ENCODE measurements around the gene SEH1L.

The SEH1L gene

DNA sequence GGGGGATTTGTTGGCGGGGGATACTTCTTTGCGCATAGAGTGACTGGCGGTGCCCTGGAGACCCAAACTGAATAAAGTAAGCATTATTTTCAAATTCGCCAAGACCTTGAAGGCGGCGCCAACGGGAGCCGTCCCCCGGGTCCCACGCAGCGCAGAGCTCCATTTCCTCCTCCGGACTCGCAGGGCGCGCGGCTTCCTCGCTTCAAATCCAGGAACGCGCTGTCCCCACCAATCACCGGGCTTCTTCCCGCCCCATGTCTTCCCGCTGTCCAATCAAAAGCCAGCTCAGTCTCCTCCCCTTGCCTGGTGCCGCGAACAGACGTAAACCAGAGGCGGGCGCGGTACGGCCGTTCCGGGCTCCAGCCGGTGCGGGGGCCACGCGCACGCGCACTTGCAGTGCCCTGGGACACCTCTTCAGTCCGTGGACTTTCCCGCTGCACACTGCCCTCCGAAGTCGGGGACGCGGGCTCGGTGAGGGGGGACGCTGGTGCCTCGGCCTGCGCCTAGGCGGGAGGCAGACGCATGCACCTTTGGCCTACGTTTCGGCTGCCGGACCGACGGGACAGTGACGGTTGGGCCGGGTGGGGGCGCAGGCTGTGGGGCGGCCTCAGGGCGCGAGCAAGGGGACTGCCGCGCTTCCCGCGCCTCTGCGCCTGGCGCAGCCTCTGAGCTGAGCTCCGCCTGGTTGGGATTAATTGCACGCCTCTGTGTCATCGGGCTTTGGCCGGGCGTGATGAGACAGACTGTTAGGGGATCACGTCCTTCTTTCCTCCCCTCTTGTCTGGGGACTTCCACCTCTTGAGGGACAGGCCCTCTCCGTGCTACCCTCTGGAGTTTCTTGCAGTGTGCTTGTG, 43.4 kb downstream of the SEH1L start, which contains the start of gene CEP192:
TSS of gene CEP192 (plus strand) at position 396 of the 854 bp plus-strand sequence. CDS start 8,063 bp downstream, outside the sequence.
- no peaks in the 10 kb centered on the region for H3K27me3 ChIP-seq (ENCODE audit: insufficient read depth, poor library complexity, severe bottlenecking)
- peak within 1 kb of the TSS; percentile 85 for H3K4me3 ChIP-seq (ENCODE audit: severe bottlenecking)
- TF ChIP-seq, protein P1, sequence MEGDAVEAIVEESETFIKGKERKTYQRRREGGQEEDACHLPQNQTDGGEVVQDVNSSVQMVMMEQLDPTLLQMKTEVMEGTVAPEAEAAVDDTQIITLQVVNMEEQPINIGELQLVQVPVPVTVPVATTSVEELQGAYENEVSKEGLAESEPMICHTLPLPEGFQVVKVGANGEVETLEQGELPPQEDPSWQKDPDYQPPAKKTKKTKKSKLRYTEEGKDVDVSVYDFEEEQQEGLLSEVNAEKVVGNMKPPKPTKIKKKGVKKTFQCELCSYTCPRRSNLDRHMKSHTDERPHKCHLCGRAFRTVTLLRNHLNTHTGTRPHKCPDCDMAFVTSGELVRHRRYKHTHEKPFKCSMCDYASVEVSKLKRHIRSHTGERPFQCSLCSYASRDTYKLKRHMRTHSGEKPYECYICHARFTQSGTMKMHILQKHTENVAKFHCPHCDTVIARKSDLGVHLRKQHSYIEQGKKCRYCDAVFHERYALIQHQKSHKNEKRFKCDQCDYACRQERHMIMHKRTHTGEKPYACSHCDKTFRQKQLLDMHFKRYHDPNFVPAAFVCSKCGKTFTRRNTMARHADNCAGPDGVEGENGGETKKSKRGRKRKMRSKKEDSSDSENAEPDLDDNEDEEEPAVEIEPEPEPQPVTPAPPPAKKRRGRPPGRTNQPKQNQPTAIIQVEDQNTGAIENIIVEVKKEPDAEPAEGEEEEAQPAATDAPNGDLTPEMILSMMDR (IDR thresholded peaks at IDR 0.05; ENCODE audit: poor library complexity, severe bottlenecking): peak; percentile 14
- ATAC-seq (ENCODE audit: low read depth): peak; percentile 92
- peak within 1 kb of the TSS; percentile 79 for H3K27ac ChIP-seq (ENCODE audit: poor library complexity, severe bottlenecking)
- no peaks in the 10 kb centered on the region for H3K4me1 ChIP-seq (ENCODE audit: insufficient read depth, poor library complexity, severe bottlenecking)
- no peaks in the 10 kb centered on the region for H3K9me3 ChIP-seq (ENCODE audit: severe bottlenecking)
- 0 out of 2 replicates have a peak, but pooled peaks cover 1% of the 10 kb centered on the region for H3K36me3 ChIP-seq (ENCODE audit: low read depth)
- DNase-seq (ENCODE audit: low spot score): peak; percentile 96

DNA sequence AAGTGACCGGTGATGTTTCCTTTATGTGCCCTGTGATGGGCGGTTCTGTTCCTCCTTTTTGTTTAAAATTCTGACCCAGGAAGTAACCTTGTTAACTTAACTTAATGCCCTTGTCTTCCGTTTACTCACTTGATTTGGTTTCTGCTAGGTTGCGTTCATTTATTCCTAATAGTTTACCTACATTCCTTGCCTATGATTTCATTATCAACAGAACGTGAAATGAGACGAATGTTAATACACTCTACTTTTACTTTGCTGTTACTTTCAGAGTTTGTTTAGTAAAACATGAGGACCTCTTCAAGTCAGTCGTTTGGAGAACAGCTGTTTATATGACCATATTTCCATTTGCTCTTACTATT, 44.0 kb downstream of the SEH1L start:
- TF ChIP-seq, protein P1 (IDR thresholded peaks at IDR 0.05; ENCODE audit: poor library complexity, severe bottlenecking): no peak
- H3K9me3 ChIP-seq (ENCODE audit: severe bottlenecking): no peaks in the 10 kb centered on the region
- H3K36me3 ChIP-seq (ENCODE audit: low read depth): no peaks in the 10 kb centered on the region
- ATAC-seq (ENCODE audit: low read depth) (no peak; the same call in 2 of the 3 replicates), DNase-seq (ENCODE audit: low spot score) (no peak)
- no peaks in the 10 kb centered on the region for H3K4me1 ChIP-seq (ENCODE audit: insufficient read depth, poor library complexity, severe bottlenecking)
- peak overlapping the region; percentile 85 for H3K4me3 ChIP-seq (ENCODE audit: severe bottlenecking)
- H3K27ac ChIP-seq (ENCODE audit: poor library complexity, severe bottlenecking): peak overlapping the region; percentile 79
- no peaks in the 10 kb centered on the region for H3K27me3 ChIP-seq (ENCODE audit: insufficient read depth, poor library complexity, severe bottlenecking)

DNA sequence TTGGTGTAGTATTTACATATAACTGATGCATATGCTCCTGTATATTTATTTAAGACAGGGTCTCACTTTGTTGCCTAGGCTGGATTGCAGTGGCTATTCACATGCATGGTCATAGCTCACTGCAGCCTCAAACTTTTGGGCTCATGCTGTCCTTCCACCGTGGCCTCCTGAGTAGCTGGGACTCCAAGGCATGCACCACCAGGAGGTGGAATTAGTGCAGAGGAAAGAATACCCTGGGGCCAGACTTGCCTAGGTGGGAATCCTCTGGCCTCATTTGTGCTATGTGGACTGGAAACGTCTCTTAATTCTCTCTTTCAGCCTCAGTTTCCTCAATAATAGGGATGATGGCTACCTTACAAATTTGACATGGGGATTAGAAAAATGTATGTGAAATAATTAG, 45.6 kb downstream of the SEH1L start:
- no peak overlapping the region for H3K4me3 ChIP-seq (ENCODE audit: severe bottlenecking)
- ATAC-seq (ENCODE audit: low read depth): no peak
- TF ChIP-seq, protein P1 (IDR thresholded peaks at IDR 0.05; ENCODE audit: poor library complexity, severe bottlenecking): no peak
- H3K27me3 ChIP-seq (ENCODE audit: insufficient read depth, poor library complexity, severe bottlenecking): no peaks in the 10 kb centered on the region
- H3K27ac ChIP-seq (ENCODE audit: poor library complexity, severe bottlenecking): no peak overlapping the region
- no peak for DNase-seq (ENCODE audit: low spot score)
- H3K36me3 ChIP-seq (ENCODE audit: low read depth): no peaks in the 10 kb centered on the region
- H3K4me1 ChIP-seq (ENCODE audit: insufficient read depth, poor library complexity, severe bottlenecking): no peaks in the 10 kb centered on the region
- no peaks in the 10 kb centered on the region for H3K9me3 ChIP-seq (ENCODE audit: severe bottlenecking)

DNA sequence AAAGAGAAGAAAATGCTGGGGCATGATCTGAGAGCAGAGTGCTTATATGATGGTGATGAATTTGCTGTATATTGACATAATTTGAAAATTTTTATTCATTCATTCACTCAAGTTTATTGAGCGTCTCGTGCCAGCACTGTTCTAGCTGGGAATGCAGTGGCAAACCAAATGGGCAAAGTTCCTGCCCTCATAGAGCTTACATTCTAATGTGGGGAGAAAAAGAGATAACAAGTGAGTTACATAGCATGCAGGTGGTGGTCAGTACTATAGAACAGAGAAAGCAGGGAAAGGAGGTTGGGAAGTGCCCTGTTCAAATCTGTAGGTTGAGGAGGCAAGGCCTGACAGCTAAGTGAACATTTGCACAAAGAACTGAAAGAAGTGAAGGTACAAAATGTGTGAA, 47.6 kb downstream of the SEH1L start:
- DNase-seq (ENCODE audit: low spot score) (no peak), ATAC-seq (ENCODE audit: low read depth) (no peak)
- H3K27me3 ChIP-seq (ENCODE audit: insufficient read depth, poor library complexity, severe bottlenecking): no peaks in the 10 kb centered on the region
- H3K27ac ChIP-seq (ENCODE audit: poor library complexity, severe bottlenecking): no peak overlapping the region
- TF ChIP-seq, protein P1 (IDR thresholded peaks at IDR 0.05; ENCODE audit: poor library complexity, severe bottlenecking): no peak
- H3K9me3 ChIP-seq (ENCODE audit: severe bottlenecking): no peaks in the 10 kb centered on the region
- no peaks in the 10 kb centered on the region for H3K4me1 ChIP-seq (ENCODE audit: insufficient read depth, poor library complexity, severe bottlenecking)
- H3K36me3 ChIP-seq (ENCODE audit: low read depth): peaks cover 7% of the 10 kb centered on the region; the same call in 1 of the 2 replicates
- H3K4me3 ChIP-seq (ENCODE audit: severe bottlenecking): no peak overlapping the region
